HEK293 (cell line): ENCODE results near the gene HIPK4.
A peak's percentile ranks its signal among the peaks of the same experiment; 100 is the strongest.

Experiments
- CTCF ChIA-PET: fragments of 350-600 bp; formaldehyde crosslinking; extraction: SDS; loops from one replicate; lab custom pipeline; 2021; ENCODE audit warnings: antibody characterized with exemption; lab: Yijun Ruan, JAX
- POLR2A ChIA-PET: fragments of 300-600 bp; formaldehyde crosslinking; extraction: SDS; loops from one replicate; lab custom pipeline; 2020; ENCODE audit warnings: antibody characterized with exemption, inconsistent platforms; lab: Yijun Ruan, JAX
- H3K27ac ChIP-seq: fragments of 200-500 bp; sonication (Bioruptor generic); 2 replicates; pipeline ENCODE4 v1.5.1; 2014; ENCODE audit warnings: low read depth, low read length, control low read depth, inconsistent platforms; ENCODE audit errors: extremely low read depth
- H3K36me3 ChIP-seq, 2 experiments: fragments of 200-500 bp in 1 of 2; sonication (Bioruptor generic) in 1 of 2; 1 replicate in 1 of 2; 2 replicates in 1 of 2; pipeline ENCODE4 v1.5.1; 2014 to 2017; ENCODE audit warnings: inconsistent platforms in 2 of 2, low read length in 2 of 2; ENCODE audit not compliant: control insufficient read depth in 2 of 2, insufficient read depth in 1 of 2
- H3K4me1 ChIP-seq: fragments of 200-500 bp; sonication (Bioruptor generic); 2 replicates; pipeline ENCODE4 v1.5.1; 2014; ENCODE audit warnings: mild to moderate bottlenecking, low read length, inconsistent platforms; ENCODE audit not compliant: control insufficient read depth, insufficient read depth
- H3K4me3 ChIP-seq: 2 replicates; pipeline ENCODE4 v1.5.1; 2011; ENCODE audit warnings: low read depth, mild to moderate bottlenecking, control low read depth, low read length, moderate library complexity
- H3K9me3 ChIP-seq: fragments of 200-500 bp; sonication (Bioruptor generic); 2 replicates; pipeline ENCODE4 v1.5.1; 2014; ENCODE audit warnings: low read depth, low read length, inconsistent platforms; ENCODE audit not compliant: control insufficient read depth, insufficient read depth
- IKZF3 ChIP-seq: fragments of 450-650 bp; IDR thresholded peaks from 2 replicates; pipeline ENCODE4 v1.5.0; 2018; ENCODE audit warnings: missing biosample characterization, mild to moderate bottlenecking, missing genetic modification characterization, moderate library complexity
- KLF17 ChIP-seq: fragments of 450-650 bp; formaldehyde crosslinking; IDR thresholded peaks from 2 replicates; pipeline ENCODE4 v1.5.1; 2016; ENCODE audit warnings: missing biosample characterization, missing genetic modification characterization
- KLF7 ChIP-seq: fragments of 450-650 bp; formaldehyde crosslinking; IDR thresholded peaks from 2 replicates; pipeline ENCODE4 v1.5.1; 2016; ENCODE audit warnings: missing biosample characterization, missing genetic modification characterization, borderline replicate concordance
- KLF8 ChIP-seq: fragments of 450-650 bp; formaldehyde crosslinking; IDR thresholded peaks from 2 replicates; pipeline ENCODE4 v1.5.1; 2016; ENCODE audit warnings: missing biosample characterization, missing genetic modification characterization
- PRDM4 ChIP-seq: fragments of 450-650 bp; formaldehyde crosslinking; IDR thresholded peaks from 2 replicates; pipeline ENCODE4 v1.5.1; 2017; ENCODE audit warnings: missing biosample characterization, missing genetic modification characterization
- SCRT1 ChIP-seq: fragments of 450-650 bp; formaldehyde crosslinking; IDR thresholded peaks from 2 replicates; pipeline ENCODE4 v1.5.1; 2016; ENCODE audit warnings: missing biosample characterization, missing genetic modification characterization, borderline replicate concordance
- ZBTB1 ChIP-seq: fragments of 450-650 bp; formaldehyde crosslinking; IDR thresholded peaks from 2 replicates; pipeline ENCODE4 v1.5.1; 2016; ENCODE audit warnings: missing biosample characterization, missing genetic modification characterization
- ZBTB17 ChIP-seq: fragments of 450-650 bp; formaldehyde crosslinking; IDR thresholded peaks from 2 replicates; pipeline ENCODE4 v1.5.1; 2016; ENCODE audit warnings: missing biosample characterization, missing genetic modification characterization
- ZFP69B ChIP-seq: fragments of 450-650 bp; formaldehyde crosslinking; IDR thresholded peaks from 2 replicates; pipeline ENCODE4 v1.5.1; 2016; ENCODE audit warnings: missing biosample characterization, missing genetic modification characterization
- ZNF121 ChIP-seq: fragments of 450-650 bp; formaldehyde crosslinking; IDR thresholded peaks from 2 replicates; pipeline ENCODE4 v1.5.1; 2016; ENCODE audit warnings: missing biosample characterization, missing genetic modification characterization
- ZNF169 ChIP-seq: fragments of 450-650 bp; formaldehyde crosslinking; IDR thresholded peaks from 2 replicates; pipeline ENCODE4 v1.5.1; 2016; ENCODE audit warnings: missing biosample characterization, missing genetic modification characterization
- ZNF19 ChIP-seq: fragments of 450-650 bp; formaldehyde crosslinking; IDR thresholded peaks from 2 replicates; pipeline ENCODE4; 2016; ENCODE audit warnings: missing biosample characterization, missing genetic modification characterization, low read depth
- ZNF223 ChIP-seq: fragments of 450-650 bp; formaldehyde crosslinking; IDR thresholded peaks from 2 replicates; pipeline ENCODE4 v1.5.1; 2016; ENCODE audit warnings: missing biosample characterization, missing genetic modification characterization
- ZNF354C ChIP-seq: fragments of 450-650 bp; formaldehyde crosslinking; IDR thresholded peaks from 2 replicates; pipeline ENCODE4 v1.5.1; 2016; ENCODE audit warnings: missing biosample characterization, missing genetic modification characterization, low read depth, borderline replicate concordance
- ZNF416 ChIP-seq: fragments of 450-650 bp; formaldehyde crosslinking; IDR thresholded peaks from 2 replicates; pipeline ENCODE4 v1.5.1; 2016; ENCODE audit warnings: missing biosample characterization, missing genetic modification characterization
- ZNF501 ChIP-seq: fragments of 450-650 bp; formaldehyde crosslinking; IDR thresholded peaks from 2 replicates; pipeline ENCODE4 v1.5.1; 2016; ENCODE audit warnings: missing biosample characterization, missing genetic modification characterization
- ZNF518A ChIP-seq: fragments of 450-650 bp; formaldehyde crosslinking; conservative IDR thresholded peaks from 2 replicates; pipeline ENCODE4 v1.5.1; 2016; ENCODE audit warnings: low read depth, missing biosample characterization, missing genetic modification characterization
- ZNF561 ChIP-seq: fragments of 450-650 bp; IDR thresholded peaks from 2 replicates; pipeline ENCODE4 v1.5.1; 2018; ENCODE audit warnings: missing biosample characterization, missing genetic modification characterization, borderline replicate concordance
- ZNF621 ChIP-seq: fragments of 450-650 bp; formaldehyde crosslinking; IDR thresholded peaks from 2 replicates; pipeline ENCODE4 v1.5.1; 2017; ENCODE audit warnings: missing biosample characterization, missing genetic modification characterization
- ZNF830 ChIP-seq: fragments of 450-650 bp; IDR thresholded peaks from 2 replicates; pipeline ENCODE4 v1.5.0; 2018; ENCODE audit warnings: missing biosample characterization, missing genetic modification characterization, low read depth, mild to moderate bottlenecking, moderate library complexity
- ZSCAN30 ChIP-seq: fragments of 450-650 bp; IDR thresholded peaks from 2 replicates; pipeline ENCODE4 v1.5.1; 2018; ENCODE audit warnings: missing biosample characterization, mild to moderate bottlenecking, missing genetic modification characterization, moderate library complexity
- TF ChIP-seq, protein P1 (sequence below): fragments of 450-650 bp; formaldehyde crosslinking; IDR thresholded peaks from 2 replicates; pipeline ENCODE4 v1.5.1; 2016; ENCODE audit warnings: missing biosample characterization, missing genetic modification characterization
- TF ChIP-seq, protein P2 (sequence below): fragments of 450-650 bp; formaldehyde crosslinking; IDR thresholded peaks from 2 replicates; pipeline ENCODE4 v1.5.1; 2016; ENCODE audit warnings: missing biosample characterization, missing genetic modification characterization

HIPK4 gene

DNA sequence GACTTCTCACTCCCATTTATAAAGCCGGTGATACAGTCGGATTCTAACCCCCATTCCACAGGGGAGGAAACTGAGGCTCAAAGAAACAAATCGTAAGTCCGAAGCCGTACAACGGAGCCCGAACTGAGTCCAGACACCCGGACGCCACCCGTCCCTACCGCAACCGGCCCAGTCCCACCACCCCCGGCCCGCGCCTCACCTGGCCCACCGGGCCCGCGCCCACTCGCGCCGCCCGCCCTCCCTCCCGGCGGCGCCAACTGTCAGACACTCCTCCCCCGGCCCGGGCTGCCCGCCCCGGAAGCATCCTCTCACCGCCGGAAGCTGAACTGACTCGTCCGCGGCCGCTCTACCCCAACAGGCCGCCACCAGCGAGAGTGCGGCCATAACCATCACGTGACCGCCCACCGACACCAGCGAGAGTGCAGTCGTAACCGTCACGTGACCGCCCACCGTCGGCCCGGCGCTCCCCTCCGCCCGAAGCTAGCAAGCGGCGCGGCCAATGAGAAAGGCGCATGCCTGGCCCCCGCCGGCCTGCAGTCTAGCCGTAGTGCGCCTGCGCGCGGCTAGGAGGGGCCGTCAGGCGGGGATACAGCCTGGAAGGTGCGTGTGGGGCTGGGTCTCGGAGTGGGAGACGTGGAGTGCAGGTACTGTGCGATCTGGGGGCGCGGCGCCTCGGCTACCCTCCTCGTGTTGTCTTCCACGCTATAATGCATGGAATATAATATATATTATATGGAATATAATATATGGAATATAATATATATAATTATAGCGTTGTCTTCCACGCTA is 41.7 kb downstream of the HIPK4 start, which contains the start of the genes C19orf47 and PLD3 (continued):
- peak; percentile 99 for TF ChIP-seq ZNF518A (tag by site-specific recombination)
- TF ChIP-seq PRDM4 = peak; percentile 82; the same call in 1 of the 2 replicates
- peak; percentile 93 for TF ChIP-seq ZSCAN30
- TF ChIP-seq KLF17 (tag by site-specific recombination) = peak; percentile 90

GRCh38 chr19:40344422-40344821 is 45.6 kb downstream of the HIPK4 start:
- ChIA-PET CTCF (no interaction called here), POLR2A (no interaction called here)
- no peak for TF ChIP-seq ZBTB17 (tag by site-specific recombination)
- TF ChIP-seq ZNF121 = no peak
- no peak for TF ChIP-seq ZBTB1 (tag by site-specific recombination)
- TF ChIP-seq ZNF223 = no peak
- TF ChIP-seq ZNF621 (tag by site-specific recombination) = no peak
- TF ChIP-seq, protein P1, sequence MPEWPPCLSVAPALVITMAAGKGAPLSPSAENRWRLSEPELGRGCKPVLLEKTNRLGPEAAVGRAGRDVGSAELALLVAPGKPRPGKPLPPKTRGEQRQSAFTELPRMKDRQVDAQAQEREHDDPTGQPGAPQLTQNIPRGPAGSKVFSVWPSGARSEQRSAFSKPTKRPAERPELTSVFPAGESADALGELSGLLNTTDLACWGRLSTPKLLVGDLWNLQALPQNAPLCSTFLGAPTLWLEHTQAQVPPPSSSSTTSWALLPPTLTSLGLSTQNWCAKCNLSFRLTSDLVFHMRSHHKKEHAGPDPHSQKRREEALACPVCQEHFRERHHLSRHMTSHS (tag by site-specific recombination) = no peak
- TF ChIP-seq ZNF19 = no peak
- TF ChIP-seq KLF7 (tag by site-specific recombination) = no peak
- TF ChIP-seq ZNF169 (tag by site-specific recombination) = no peak
- no peak for TF ChIP-seq ZFP69B (tag by site-specific recombination)
- TF ChIP-seq SCRT1 (tag by site-specific recombination) = no peak
- TF ChIP-seq ZNF501 (tag by site-specific recombination) = no peak
- no peak for TF ChIP-seq KLF8
- TF ChIP-seq, protein P2, sequence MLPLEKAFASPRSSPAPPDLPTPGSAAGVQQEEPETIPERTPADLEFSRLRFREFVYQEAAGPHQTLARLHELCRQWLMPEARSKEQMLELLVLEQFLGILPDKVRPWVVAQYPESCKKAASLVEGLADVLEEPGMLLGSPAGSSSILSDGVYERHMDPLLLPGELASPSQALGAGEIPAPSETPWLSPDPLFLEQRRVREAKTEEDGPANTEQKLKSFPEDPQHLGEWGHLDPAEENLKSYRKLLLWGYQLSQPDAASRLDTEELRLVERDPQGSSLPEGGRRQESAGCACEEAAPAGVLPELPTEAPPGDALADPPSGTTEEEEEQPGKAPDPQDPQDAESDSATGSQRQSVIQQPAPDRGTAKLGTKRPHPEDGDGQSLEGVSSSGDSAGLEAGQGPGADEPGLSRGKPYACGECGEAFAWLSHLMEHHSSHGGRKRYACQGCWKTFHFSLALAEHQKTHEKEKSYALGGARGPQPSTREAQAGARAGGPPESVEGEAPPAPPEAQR (tag by site-specific recombination) = no peak
- no peak for TF ChIP-seq ZNF416 (tag by site-specific recombination)
- TF ChIP-seq ZNF830 (tag by site-specific recombination) = no peak
- TF ChIP-seq ZNF354C (tag by site-specific recombination) = no peak
- no peak for TF ChIP-seq IKZF3 (tag by site-specific recombination)
- TF ChIP-seq ZNF561 (tag by site-specific recombination) = no peak

More at GRCh38 chr19:40344422-40344821, 45.6 kb downstream of the HIPK4 start:
- Histone ChIP-seq H3K36me3 (peaks cover 43 to 57% of the 10 kb centered on the region in 2 experiments), H3K4me1 (peaks cover 8% of the 10 kb centered on the region), H3K9me3 (no peaks in the 10 kb centered on the region), H3K27ac (peak overlapping the region; percentile 35; the same call in 1 of the 2 replicates), H3K4me3 (no peak overlapping the region)
